ENCODE results near the gene CSMD2. TPM values are rescaled to one million over a fixed set of nuclear protein-coding genes. Genes with fewer than 3 reads are reported as not detected.

CSMD2 gene
- total RNA-seq, 1 experiment from 2014 or later: 0.22 TPM

DNA sequence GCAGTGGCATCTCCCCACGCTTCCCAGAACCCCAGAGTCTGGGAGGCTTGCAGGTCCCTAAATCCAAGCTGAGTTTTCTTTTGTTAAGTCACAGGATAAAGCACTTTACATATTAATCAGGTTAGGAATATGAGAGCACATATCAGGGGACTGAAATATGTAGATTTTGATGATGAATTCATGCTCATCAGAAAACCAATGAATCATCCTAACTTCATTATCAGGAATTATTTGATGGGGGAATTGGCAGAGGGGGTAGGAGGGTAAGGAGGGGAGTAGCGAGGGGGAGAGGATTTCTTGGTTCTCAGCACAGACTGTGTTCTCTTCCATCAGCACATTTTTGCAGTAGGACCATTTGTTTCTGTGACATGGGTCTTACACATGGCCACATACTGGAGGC lies 269.1 kb downstream of the CSMD2 start (continued):
- TF ChIP-seq, protein P1, sequence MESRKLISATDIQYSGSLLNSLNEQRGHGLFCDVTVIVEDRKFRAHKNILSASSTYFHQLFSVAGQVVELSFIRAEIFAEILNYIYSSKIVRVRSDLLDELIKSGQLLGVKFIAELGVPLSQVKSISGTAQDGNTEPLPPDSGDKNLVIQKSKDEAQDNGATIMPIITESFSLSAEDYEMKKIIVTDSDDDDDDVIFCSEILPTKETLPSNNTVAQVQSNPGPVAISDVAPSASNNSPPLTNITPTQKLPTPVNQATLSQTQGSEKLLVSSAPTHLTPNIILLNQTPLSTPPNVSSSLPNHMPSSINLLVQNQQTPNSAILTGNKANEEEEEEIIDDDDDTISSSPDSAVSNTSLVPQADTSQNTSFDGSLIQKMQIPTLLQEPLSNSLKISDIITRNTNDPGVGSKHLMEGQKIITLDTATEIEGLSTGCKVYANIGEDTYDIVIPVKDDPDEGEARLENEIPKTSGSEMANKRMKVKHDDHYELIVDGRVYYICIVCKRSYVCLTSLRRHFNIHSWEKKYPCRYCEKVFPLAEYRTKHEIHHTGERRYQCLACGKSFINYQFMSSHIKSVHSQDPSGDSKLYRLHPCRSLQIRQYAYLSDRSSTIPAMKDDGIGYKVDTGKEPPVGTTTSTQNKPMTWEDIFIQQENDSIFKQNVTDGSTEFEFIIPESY (IDR thresholded peaks at IDR 0.05; ENCODE audit: extremely low read depth, insufficient replicate concordance, low read length): no peak

DNA sequence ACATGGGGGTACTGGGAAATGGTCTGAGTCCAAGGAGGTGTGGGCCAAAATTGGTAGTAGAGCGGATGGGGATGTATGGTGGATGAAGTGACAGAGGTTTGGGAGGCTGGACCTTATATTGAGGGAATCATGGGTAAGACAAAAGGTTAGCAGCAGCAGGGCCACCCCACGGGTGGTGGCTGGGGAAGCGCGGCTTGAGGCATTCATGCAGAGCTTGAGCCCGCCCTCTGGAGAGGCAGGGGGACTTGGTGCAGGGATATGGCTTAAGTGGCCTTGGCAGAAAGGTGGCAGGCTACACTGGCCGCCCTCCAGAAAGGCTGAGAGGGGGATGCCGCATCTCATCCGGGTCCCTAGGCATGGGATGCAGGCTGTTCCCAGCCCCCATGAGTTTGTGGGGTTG lies 269.6 kb downstream of the CSMD2 start:
- no peaks in the 10 kb centered on the region for H3K79me2 ChIP-seq (ENCODE audit: insufficient read depth, low read length)
- no peaks in the 10 kb centered on the region for H3K36me3 ChIP-seq (ENCODE audit: control insufficient read depth in 1 of 2, insufficient read depth in 2 of 2, low read length in 2 of 2)
- no peaks in the 10 kb centered on the region for H3K4me1 ChIP-seq (ENCODE audit: control insufficient read depth in 1 of 2, insufficient read depth in 2 of 2, low read length in 2 of 2)
- peaks cover 12% of the 10 kb centered on the region for H3K27me3 ChIP-seq (ENCODE audit: insufficient read depth, low read length)
- no peak overlapping the region for H2AFZ ChIP-seq (ENCODE audit: low read depth, low read length, poor library complexity, severe bottlenecking)
- H3K4me2 ChIP-seq (ENCODE audit: low read length): no peak overlapping the region
- H3K9me3 ChIP-seq (ENCODE audit: control insufficient read depth in 1 of 2, insufficient read depth in 1 of 2, low read depth in 1 of 2, low read length in 2 of 2): no peaks in the 10 kb centered on the region
- H3K27ac ChIP-seq (ENCODE audit: low read depth, low read length): no peak overlapping the region
- DNase-seq (ENCODE audit: low read depth, low spot score): no peak
- no peak overlapping the region for H3K4me3 ChIP-seq (replicated peaks in 1 of 2; ENCODE audit: low read depth in 1 of 2, low read length in 2 of 2)
- H3K9me2 ChIP-seq (ENCODE audit: insufficient read depth): no peaks in the 10 kb centered on the region
- no peak for ATAC-seq
- TF ChIP-seq, protein P2, sequence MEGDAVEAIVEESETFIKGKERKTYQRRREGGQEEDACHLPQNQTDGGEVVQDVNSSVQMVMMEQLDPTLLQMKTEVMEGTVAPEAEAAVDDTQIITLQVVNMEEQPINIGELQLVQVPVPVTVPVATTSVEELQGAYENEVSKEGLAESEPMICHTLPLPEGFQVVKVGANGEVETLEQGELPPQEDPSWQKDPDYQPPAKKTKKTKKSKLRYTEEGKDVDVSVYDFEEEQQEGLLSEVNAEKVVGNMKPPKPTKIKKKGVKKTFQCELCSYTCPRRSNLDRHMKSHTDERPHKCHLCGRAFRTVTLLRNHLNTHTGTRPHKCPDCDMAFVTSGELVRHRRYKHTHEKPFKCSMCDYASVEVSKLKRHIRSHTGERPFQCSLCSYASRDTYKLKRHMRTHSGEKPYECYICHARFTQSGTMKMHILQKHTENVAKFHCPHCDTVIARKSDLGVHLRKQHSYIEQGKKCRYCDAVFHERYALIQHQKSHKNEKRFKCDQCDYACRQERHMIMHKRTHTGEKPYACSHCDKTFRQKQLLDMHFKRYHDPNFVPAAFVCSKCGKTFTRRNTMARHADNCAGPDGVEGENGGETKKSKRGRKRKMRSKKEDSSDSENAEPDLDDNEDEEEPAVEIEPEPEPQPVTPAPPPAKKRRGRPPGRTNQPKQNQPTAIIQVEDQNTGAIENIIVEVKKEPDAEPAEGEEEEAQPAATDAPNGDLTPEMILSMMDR (IDR thresholded peaks at IDR 0.05 in 2 of 3, conservative IDR thresholded peaks at IDR 0.05 in 1 of 3; ENCODE audit: borderline replicate concordance in 1 of 3, insufficient read depth in 1 of 3, low read depth in 2 of 3, low read length in 2 of 3): no peak
- TF ChIP-seq EGR1 (IDR thresholded peaks at IDR 0.05; ENCODE audit: low read depth) (no peak), YY1 (IDR thresholded peaks at IDR 0.05; ENCODE audit: extremely low read depth, insufficient replicate concordance, low read depth, low read length) (no peak), JUND (IDR thresholded peaks at IDR 0.05) (no peak), EZH2 (IDR thresholded peaks at IDR 0.05) (no peak), ELF1 (IDR thresholded peaks at IDR 0.05; ENCODE audit: borderline replicate concordance, low read depth) (no peak), FOSL1 (IDR thresholded peaks at IDR 0.05; ENCODE audit: low read depth) (no peak)
- TF ChIP-seq, protein P3, sequence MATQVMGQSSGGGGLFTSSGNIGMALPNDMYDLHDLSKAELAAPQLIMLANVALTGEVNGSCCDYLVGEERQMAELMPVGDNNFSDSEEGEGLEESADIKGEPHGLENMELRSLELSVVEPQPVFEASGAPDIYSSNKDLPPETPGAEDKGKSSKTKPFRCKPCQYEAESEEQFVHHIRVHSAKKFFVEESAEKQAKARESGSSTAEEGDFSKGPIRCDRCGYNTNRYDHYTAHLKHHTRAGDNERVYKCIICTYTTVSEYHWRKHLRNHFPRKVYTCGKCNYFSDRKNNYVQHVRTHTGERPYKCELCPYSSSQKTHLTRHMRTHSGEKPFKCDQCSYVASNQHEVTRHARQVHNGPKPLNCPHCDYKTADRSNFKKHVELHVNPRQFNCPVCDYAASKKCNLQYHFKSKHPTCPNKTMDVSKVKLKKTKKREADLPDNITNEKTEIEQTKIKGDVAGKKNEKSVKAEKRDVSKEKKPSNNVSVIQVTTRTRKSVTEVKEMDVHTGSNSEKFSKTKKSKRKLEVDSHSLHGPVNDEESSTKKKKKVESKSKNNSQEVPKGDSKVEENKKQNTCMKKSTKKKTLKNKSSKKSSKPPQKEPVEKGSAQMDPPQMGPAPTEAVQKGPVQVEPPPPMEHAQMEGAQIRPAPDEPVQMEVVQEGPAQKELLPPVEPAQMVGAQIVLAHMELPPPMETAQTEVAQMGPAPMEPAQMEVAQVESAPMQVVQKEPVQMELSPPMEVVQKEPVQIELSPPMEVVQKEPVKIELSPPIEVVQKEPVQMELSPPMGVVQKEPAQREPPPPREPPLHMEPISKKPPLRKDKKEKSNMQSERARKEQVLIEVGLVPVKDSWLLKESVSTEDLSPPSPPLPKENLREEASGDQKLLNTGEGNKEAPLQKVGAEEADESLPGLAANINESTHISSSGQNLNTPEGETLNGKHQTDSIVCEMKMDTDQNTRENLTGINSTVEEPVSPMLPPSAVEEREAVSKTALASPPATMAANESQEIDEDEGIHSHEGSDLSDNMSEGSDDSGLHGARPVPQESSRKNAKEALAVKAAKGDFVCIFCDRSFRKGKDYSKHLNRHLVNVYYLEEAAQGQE (IDR thresholded peaks at IDR 0.05; ENCODE audit: low read depth): no peak
- no peaks in the 10 kb centered on the region for H4K20me1 ChIP-seq (ENCODE audit: insufficient read depth)
- ChIA-PET RAD21 (ENCODE audit: low non-redundant PET in 1 of 2, low total read pairs in 2 of 2, uncharacterized antibody in 2 of 2, unreplicated experiment in 2 of 2) (no interaction called here), POLR2A (no interaction called here), CTCF (no interaction called here)
- intact Hi-C loops (cut with micrococcal nuclease): no loop called here
- no peak overlapping the region for H3K9ac ChIP-seq (ENCODE audit: low read length)
- BruUV-seq (replicated peaks): no TSS peak
